HG03066 (cell line): ENCODE data around the gene CLDN6.
A peak's percentile ranks its signal among the peaks of the same experiment; 100 is the strongest.

Experiments used
- ATAC-seq: cut with Tn5 transposase; IDR thresholded peaks from one replicate; pipeline ENCODE4 v1.9.1; 2021; ENCODE audit warnings: low read depth; ENCODE audit not compliant: unreplicated experiment

The CLDN6 gene

DNA sequence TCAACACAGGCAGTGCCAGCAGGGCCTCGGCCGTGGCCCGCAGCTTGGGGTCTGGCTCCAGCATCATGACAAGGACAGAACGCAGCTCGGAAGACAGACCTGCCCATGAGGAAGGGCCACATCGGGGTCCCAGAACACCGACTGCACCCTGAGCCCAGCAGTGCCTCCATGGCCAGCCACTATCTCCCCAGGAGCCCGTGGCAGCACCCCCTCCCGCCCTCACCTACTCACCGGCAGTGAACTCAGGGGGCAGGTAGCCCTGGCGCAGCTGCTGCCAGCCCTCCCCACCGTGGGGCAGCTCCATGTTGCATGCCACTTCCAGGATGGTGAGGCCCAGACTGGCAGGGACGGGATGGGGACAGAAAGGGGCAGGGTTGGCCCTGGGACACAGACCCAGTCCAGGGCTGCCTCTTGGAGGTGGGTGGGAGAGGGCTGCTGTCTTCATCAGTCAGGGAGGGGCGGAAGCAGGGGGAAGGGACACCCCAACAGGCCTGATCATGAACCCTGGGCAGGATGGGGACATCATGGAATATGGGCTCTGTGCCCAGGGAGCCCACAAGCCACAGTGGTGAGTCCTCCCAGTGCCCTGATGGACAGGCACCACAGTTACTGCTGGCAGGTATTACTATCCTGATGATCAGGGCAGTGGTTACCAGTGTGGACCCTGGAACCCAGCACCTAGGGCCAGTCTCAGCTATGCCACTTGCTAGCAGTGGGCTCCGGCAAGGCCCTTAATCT lies 43.5 kb downstream of the CLDN6 start:
- no peak for ATAC-seq

DNA sequence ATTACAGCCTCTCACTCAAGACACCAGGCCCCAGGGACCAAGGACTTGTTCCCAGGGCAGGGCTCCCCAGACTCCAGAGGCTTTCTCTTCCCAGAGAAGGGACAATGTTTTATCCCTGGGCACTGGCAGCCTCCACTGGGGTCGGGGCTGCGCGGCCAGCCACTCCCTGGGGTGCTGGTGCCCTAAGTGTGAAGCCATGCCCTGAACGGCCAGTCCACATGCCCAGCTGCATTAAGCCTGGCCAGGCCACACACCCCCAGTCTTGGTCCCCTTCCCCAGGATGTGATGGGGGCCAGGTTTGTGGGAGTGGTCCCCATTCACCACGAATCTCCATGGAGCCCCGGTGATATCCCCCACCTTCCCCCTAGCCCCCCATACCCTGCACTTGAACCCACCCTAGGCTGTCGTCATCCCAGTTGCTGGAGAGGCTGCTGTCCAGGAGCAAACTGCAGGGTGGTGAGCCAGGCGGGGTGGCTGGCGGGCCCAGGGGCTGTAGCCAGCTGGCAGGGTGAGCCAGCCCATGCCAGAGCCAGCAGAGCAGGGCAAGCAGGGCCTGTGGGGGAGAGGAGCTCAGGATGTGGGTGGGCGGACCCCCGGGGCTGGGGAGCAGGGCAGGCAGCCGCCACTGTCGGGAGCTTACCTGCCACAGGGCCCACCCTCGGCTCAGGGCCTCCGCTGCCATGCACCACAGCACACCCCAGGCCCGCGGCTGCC lies 44.2 kb downstream of the CLDN6 start:
- ATAC-seq: no peak

DNA sequence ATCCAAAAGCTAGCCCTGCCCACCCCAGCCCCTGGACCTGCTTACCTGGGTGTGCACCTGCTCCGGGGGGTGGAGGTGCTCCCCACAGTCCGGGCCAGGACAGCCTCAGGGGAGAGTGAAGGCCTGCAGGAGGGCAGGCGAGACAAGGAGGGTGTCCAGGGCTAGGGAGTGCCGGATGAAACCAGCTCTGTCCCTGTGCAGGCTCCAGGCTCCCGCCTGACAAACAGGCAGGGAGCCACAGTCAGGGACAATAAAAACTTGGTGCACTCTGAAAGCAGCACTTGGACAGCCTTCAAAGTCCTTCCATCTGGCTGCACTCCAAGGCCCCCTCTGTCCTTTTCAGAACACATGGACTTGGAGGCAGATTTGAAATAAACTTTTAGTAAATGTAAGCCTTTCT lies 44.9 kb downstream of the CLDN6 start:
- no peak for ATAC-seq

DNA sequence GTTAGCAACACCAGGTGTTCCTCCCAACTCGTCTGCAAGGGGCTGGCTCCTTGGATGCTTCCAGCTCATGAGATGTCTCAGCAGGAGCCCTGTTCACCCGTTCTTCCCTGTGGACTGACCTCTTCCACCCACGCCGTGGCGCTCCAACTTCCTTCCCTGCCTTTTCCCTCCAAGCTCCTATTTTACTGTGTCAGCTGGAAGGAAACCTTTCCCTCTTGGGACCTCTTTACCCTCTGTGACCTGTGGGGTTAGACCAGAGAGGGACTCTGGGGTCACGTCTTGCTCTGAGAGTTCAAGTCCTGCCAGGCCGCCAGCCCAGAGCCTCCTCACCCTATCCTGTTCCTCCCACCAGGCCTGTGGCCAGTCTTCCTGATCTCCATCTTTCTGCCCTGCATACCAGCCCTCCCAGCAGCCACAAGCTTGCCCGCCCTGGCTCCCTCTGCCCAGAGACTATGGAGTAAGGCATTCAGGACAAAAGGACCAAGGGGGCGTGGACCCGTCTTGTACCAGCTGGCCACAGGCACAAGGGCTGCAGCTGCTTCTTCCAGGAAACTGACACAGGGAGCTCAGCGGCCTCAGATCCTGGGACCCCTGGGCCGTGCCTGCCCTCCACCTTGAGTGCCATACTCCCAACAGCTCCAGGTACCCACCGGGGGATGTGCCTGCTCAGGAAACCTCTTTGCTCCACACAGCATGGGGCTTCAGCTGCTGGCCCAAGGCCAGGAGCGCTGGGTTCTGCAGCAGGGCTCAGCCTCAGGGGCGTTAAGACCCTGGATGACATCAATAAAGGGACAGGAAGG lies 45.8 kb downstream of the CLDN6 start:
- no peak for ATAC-seq

DNA sequence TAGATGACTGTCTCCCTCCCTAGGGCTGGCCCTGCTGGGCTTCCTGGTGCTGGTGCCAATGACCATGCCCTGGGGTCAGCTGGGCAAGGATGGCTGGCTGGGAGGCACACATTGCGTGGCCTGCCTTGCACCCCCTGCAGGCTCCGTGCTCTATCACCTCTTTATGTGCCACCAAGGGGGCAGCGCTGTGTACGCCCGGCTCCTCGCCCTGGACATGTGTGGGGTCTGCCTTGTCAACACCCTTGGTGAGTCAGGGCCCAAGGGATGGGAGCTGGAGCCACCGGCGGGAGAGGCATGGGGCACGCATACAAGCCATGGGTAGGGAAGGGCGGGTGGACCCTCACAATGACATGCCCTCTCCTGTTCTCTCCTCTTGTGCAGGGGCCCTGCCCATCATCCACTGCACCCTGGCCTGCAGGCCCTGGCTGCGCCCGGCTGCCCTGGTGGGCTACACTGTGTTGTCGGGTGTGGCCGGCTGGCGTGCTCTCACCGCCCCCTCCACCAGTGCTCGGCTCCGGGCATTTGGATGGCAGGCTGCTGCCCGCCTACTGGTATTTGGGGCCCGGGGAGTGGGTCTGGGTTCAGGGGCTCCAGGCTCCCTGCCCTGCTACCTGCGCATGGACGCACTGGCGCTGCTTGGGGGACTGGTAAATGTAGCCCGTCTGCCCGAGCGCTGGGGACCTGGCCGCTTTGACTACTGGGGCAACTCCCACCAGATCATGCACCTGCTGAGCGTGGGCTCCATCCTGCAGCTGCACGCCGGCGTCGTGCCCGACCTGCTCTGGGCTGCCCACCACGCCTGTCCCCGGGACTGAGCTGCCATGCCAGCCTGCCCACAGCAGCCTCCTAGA lies 46.6 kb downstream of the CLDN6 start:
- no peak for ATAC-seq

DNA sequence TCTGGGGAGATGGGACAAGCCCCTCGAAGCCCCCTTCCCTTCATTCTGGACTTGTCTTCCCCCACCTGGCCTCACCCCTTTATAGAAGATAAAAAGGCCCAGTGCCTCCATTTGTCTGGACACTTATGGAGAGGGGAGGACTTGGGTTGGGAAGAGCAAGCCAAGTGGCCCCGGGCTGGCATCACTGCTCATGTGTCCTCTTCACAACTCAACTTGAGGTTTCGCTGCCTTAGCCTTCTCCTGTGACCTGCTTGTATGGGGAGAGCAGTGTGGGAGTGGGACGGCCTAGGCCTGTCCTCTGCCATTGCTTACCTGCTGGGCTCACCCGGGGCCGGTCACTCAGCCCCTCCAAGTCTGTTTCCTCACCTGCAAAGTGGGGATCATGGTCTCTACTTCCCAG lies 47.4 kb downstream of the CLDN6 start:
- ATAC-seq: no peak

DNA sequence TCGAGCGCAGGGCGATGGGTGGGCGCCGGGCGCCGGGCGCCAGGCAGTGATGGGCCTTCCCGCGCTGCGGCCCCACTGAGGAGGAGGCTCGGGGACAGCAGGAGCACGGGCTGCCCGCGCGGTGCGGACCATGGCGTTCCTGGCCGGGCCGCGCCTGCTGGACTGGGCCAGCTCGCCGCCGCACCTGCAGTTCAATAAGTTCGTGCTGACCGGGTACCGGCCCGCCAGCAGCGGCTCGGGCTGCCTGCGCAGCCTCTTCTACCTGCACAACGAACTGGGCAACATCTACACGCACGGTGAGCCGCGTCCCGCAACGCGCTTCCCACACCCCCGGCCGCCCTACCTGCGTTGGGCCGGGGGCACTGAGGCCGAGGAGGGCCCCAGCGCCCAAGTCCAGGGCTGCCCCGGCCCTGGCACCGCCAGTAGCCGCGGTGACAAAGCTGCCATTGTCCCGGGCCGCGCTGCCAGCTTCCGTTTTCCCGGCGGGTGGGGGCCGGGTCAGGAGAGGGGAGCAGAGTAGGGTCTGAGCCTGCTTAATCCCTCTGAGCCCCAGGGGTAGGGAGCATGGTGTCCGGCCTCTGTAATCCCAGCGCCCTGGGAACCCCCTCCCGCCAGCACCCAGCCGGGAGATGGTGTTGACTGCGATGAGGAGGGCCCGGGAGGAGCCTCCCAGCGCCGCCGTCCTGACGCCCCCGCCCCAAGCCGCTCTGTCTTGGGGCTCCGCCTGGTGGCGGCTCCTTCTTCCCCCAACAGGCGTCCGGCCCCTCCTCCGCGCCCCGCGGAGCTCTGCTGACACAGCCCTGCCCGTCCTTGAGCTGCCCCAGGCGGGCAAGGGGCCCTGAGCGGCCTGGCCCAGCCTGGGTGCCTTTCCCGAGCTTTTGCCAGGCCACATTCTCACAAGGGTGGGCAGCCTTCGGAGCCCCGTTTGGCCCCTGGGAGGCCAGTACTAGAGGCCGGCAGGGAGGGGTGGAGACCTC lies 48.1 kb downstream of the CLDN6 start:
- no peak for ATAC-seq

DNA sequence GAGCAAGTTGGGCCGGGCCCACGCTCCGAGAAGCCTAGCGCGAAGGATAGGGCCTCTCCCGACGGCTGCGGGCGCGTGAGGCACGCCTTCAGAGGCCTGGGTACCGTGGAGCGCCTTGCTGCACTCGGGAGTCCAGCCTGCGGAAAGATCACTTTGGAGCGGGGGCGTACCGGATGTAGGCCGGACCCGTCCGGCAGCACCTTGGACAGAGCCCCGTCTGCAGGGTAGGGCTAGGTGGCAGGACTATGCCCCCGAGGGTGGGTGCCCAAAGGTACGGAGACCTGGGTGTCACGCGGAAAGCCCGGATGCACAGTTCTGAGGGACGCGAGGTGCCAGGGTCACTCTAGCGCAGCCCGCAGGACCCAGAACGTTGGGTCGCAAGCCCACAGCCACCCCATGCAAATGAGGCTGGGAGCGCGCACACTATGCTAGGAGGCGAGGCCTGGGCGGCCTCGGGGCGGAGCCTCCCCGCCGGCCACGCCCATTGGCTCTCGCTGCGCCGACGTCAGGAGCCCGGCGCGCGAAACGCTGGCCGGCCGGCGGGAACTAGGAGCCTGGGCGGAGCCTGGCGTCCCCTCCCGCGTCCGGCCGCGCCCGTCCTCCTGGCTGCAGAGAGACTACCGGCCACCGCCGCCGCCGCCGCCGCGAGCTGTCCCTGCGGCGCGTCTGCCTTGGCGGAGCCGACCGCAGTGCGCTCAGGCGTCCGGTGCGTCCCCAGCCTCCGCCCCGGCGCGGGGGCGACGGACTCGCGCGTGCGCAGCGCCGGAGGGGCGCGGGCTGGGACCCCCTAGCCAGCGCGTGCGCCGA lies 49.0 kb downstream of the CLDN6 start, which contains the start of gene PAQR4:
Gene PAQR4 (plus strand): TSS at position 611 of the 807 bp plus-strand sequence. CDS start 327 bp downstream, outside the sequence.
- peak; percentile 76 for ATAC-seq

DNA sequence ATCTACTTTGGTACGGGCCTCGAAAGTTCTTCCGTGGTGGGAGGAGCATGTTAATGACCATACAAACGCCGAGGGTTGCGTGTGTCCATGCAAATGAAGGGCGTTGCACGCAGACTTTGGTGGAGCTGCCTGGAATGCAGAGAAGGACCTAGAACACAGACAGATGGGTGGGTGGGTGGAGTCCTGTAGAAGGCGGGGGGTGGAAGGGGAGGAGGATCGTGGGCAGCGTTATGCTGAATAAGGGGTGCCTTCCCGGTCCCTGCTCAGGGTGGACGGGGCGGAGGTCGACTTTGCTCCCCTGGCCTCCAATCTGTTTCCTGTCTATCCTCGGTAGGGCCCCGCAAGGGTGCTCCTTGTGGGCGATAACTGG lies 49.6 kb downstream of the CLDN6 start:
- no peak for ATAC-seq

DNA sequence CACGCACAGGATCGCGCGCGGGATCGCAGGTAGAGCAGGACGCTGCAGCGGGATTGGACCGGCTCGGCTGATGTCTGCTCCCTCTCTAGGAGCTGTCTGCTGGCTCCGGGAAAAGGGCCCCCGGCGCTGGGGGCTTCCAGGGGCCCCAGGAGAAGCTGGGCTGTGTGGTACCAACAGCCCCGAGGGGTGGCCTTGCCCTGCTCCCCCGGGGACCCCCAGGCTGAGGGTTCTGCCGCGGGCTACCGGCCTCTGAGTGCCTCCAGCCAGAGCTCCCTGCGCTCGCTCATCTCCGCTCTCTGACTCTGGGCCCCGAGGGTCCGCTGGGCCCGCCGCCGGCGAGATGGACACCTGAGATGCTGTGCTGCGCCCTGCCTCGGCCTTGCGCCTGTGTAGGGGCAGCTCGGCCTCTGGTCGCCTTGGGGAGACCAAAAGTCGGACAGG lies 50.2 kb downstream of the CLDN6 start:
- ATAC-seq: no peak

DNA sequence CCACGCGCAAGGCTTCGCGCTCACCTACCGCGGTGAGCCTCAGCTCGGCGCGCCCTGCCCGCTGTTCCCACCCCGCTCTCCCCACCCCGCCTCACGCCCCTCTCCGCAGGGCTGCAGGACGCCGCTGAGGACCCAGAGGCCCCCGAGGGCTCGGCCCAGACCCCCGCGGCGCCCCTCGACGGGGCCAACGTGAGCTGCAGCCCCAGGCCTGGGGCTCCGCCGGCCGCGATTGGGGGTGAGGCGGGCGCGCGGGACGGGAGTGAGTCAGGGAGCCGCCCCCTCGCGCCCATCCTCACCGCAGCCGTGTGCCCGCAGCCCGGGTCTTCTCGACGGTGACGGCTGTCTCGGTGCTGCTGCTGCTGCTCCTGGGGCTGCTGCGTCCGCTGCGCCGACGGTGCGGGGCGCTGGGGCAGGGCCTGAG lies 50.8 kb downstream of the CLDN6 start:
- ATAC-seq: no peak

DNA sequence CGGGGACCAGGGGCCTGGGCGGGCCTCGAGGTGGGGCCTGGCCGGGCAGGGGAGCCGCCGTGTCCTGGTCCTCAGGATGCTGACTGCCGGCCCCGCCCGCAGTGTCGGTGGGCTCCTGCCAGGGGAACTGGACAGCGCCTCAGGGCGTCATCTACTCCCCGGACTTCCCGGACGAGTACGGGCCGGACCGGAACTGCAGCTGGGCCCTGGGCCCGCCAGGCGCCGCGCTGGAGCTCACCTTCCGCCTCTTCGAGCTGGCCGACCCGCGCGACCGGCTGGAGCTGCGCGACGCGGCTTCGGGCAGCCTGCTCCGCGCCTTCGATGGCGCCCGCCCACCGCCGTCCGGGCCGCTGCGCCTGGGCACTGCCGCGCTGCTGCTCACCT lies 51.2 kb downstream of the CLDN6 start:
- ATAC-seq: no peak

DNA sequence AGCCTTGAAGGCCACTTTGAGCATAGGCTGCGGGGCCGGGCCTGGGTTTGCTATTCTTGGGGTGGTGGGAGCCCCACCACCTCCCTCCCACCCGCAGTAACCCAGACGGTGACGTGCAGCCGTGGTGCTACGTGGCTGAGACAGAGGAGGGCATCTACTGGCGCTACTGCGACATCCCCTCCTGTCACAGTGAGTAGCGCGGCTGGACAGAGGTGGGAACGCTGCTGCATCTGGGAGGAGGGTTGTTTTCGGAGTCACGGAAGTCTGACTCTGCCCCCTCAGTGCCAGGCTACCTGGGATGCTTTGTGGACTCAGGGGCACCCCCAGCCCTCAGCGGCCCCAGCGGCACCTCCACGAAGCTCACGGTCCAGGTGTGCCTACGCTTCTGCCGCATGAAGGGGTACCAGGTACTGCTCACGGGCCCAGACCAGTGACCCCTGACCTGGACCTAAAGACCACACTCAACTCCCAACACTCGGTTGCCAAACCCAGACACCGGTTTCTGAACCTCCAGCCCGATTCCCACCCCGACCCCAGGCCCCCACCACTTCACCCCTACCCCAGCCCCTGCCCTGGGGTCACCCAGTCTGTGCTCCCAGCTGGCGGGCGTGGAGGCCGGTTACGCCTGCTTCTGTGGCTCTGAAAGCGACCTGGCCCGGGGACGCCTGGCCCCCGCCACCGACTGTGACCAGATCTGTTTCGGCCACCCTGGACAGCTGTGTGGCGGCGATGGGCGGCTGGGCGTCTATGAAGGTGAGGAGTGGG lies 51.8 kb downstream of the CLDN6 start:
- no peak for ATAC-seq
